Astrocyte (in vitro differentiated cells and primary cell): ENCODE data around the gene CYP19A1.

Experiments used
- CTCF ChIP-seq: IDR thresholded peaks from 2 replicates; pipeline ENCODE4 v1.5.1; 2011; ENCODE audit warnings: low read depth, mild to moderate bottlenecking, inconsistent platforms, low read length, moderate library complexity; ENCODE audit not compliant: insufficient read depth
- EZH2 ChIP-seq: IDR thresholded peaks from 2 replicates; pipeline ENCODE4 v1.6.1; 2012; ENCODE audit warnings: mild to moderate bottlenecking, low read length, inconsistent platforms; ENCODE audit not compliant: insufficient read depth

GRCh38 chr15:51168700-51169099 lies 169.7 kb downstream of the CYP19A1 start:
- TF ChIP-seq CTCF (no peak), EZH2 (no peak)
